Loucy (cell line): ENCODE data around the gene PPM1F.

ENCODE experiments used
- H2AFZ ChIP-seq: fragments of 200-600 bp; sonication (generic); 2 replicates; pipeline ENCODE4 v1.6.0; 2016; ENCODE audit warnings: antibody characterized with exemption, mild to moderate bottlenecking, low read length, moderate library complexity
- H3F3A ChIP-seq: fragments of 200-600 bp; 2 replicates; pipeline ENCODE4 v1.6.0; 2016; ENCODE audit warnings: antibody characterized with exemption, low read depth, mild to moderate bottlenecking
- H3K27me3 ChIP-seq: fragments of 200-600 bp; sonication (generic); 2 replicates; pipeline ENCODE4 v1.6.1; 2014; ENCODE audit warnings: low read length, mild to moderate bottlenecking; ENCODE audit not compliant: insufficient read depth, poor library complexity, severe bottlenecking
- H3K36me3 ChIP-seq: fragments of 200-600 bp; sonication (generic); 2 replicates; pipeline ENCODE4 v1.6.1; 2016; ENCODE audit warnings: low read length; ENCODE audit not compliant: insufficient read depth
- H3K4me1 ChIP-seq: fragments of 200-600 bp; sonication (generic); 2 replicates; pipeline ENCODE4 v1.5.1; 2014; ENCODE audit warnings: low read length, mild to moderate bottlenecking; ENCODE audit not compliant: insufficient read depth, poor library complexity, severe bottlenecking
- H3K4me2 ChIP-seq: fragments of 200-600 bp; sonication (generic); 2 replicates; pipeline ENCODE4 v1.6.0; 2014; ENCODE audit warnings: antibody characterized with exemption, low read length, low read depth, mild to moderate bottlenecking; ENCODE audit not compliant: poor library complexity, severe bottlenecking
- H3K4me3 ChIP-seq: fragments of 200-600 bp; sonication (generic); 2 replicates; pipeline ENCODE4 v1.5.1; 2014; ENCODE audit warnings: low read length, mild to moderate bottlenecking, mixed read lengths; ENCODE audit not compliant: poor library complexity, severe bottlenecking
- H3K79me2 ChIP-seq: fragments of 200-600 bp; sonication (generic); 2 replicates; pipeline ENCODE4 v1.6.1; 2014; ENCODE audit warnings: low read length; ENCODE audit not compliant: insufficient read depth
- H3K9ac ChIP-seq: fragments of 200-600 bp; sonication (generic); 2 replicates; pipeline ENCODE4 v1.6.0; 2014; ENCODE audit warnings: mild to moderate bottlenecking, low read depth, low read length, moderate library complexity; ENCODE audit not compliant: poor library complexity, severe bottlenecking
- H3K9me2 ChIP-seq: fragments of 200-600 bp; sonication (generic); replicated peaks from 2 replicates; pipeline ENCODE4 v1.6.1; 2016; ENCODE audit warnings: low read depth, low read length, mixed read lengths
- H3K9me3 ChIP-seq: fragments of 200-600 bp; sonication (generic); 2 replicates; pipeline ENCODE4 v1.6.1; 2014; ENCODE audit warnings: mild to moderate bottlenecking, antibody characterized with exemption, low read length, low read depth; ENCODE audit not compliant: insufficient read depth
- H4K20me1 ChIP-seq: fragments of 200-600 bp; sonication (generic); 2 replicates; pipeline ENCODE4 v1.6.0; 2014; ENCODE audit warnings: antibody characterized with exemption, low read length, mild to moderate bottlenecking; ENCODE audit not compliant: insufficient read depth, poor library complexity, severe bottlenecking
- CTCF ChIP-seq: fragments of 200-600 bp; sonication (generic); conservative IDR thresholded peaks from 2 replicates; pipeline ENCODE4 v1.5.1; 2014; ENCODE audit warnings: mild to moderate bottlenecking, antibody characterized with exemption, low read length
- EZH2phosphoT487 ChIP-seq: fragments of 200-600 bp; IDR thresholded peaks from 2 replicates; pipeline ENCODE4 v1.6.1; 2018; ENCODE audit warnings: antibody characterized with exemption, mild to moderate bottlenecking, moderate library complexity, borderline replicate concordance

PPM1F gene

GRCh38 chr22:21946262-21946925 lies 6.3 kb downstream of the PPM1F start:
- Histone ChIP-seq H2AFZ (no peak overlapping the region), H3F3A (peaks cover 5% of the 10 kb centered on the region; the same call in 1 of the 2 replicates), H3K9ac (no peak overlapping the region), H3K79me2 (peaks cover 19% of the 10 kb centered on the region), H3K4me1 (peaks cover 59% of the 10 kb centered on the region), H3K36me3 (no peaks in the 10 kb centered on the region), H3K27me3 (no peaks in the 10 kb centered on the region), H4K20me1 (no peaks in the 10 kb centered on the region), H3K4me3 (no peak overlapping the region), H3K9me2 (no peaks in the 10 kb centered on the region), H3K4me2 (no peak overlapping the region), H3K9me3 (no peaks in the 10 kb centered on the region)
- no peak for TF ChIP-seq EZH2phosphoT487
- no peak for TF ChIP-seq CTCF

- Histone ChIP-seq H3K4me3 (no peak overlapping the region), H2AFZ (no peak overlapping the region), H3K79me2 (peaks cover 17% of the 10 kb centered on the region), H3K4me2 (no peak overlapping the region), H3K27me3 (no peaks in the 10 kb centered on the region), H3K9me3 (no peaks in the 10 kb centered on the region), H3K36me3 (no peaks in the 10 kb centered on the region), H3K9me2 (no peaks in the 10 kb centered on the region), H4K20me1 (no peaks in the 10 kb centered on the region), H3F3A (peaks cover 9% of the 10 kb centered on the region; the same call in 1 of the 2 replicates), H3K4me1 (peaks cover 67% of the 10 kb centered on the region), H3K9ac (no peak overlapping the region)
- TF ChIP-seq EZH2phosphoT487 (no peak), CTCF (no peak)
These were observed 7.0 kb downstream of the PPM1F start for GRCh38 chr22:21945453-21946261.

GRCh38 chr22:21944871-21945270 lies 7.8 kb downstream of the PPM1F start:
- H3K4me1 ChIP-seq = peaks cover 68% of the 10 kb centered on the region
- H2AFZ ChIP-seq = no peak overlapping the region
- H3K27me3 ChIP-seq = no peaks in the 10 kb centered on the region
- peaks cover 9% of the 10 kb centered on the region; the same call in 1 of the 2 replicates for H3F3A ChIP-seq
- no peaks in the 10 kb centered on the region for H3K36me3 ChIP-seq
- peaks cover 16% of the 10 kb centered on the region for H3K79me2 ChIP-seq
- no peak overlapping the region for H3K4me3 ChIP-seq
- H3K9ac ChIP-seq = no peak overlapping the region
- TF ChIP-seq CTCF = no peak
- no peak for TF ChIP-seq EZH2phosphoT487
- H3K4me2 ChIP-seq = no peak overlapping the region
- no peaks in the 10 kb centered on the region for H4K20me1 ChIP-seq
- H3K9me2 ChIP-seq = no peaks in the 10 kb centered on the region
- H3K9me3 ChIP-seq = no peaks in the 10 kb centered on the region
